Diencephalon (tissue), 1 donor: Measurements from ENCODE around the gene VPS50. TPM values are rescaled to one million over a fixed set of nuclear protein-coding genes. Genes with fewer than 3 reads are reported as not detected.

Source experiments
- total RNA-seq: library from RNA; depleted of rRNA; stranded (reverse); fragments of >200 nt; gene quantifications from one replicate; pipeline ENCODE4 v1.2.3, GENCODE V29; 2014

The VPS50 gene, protein sequence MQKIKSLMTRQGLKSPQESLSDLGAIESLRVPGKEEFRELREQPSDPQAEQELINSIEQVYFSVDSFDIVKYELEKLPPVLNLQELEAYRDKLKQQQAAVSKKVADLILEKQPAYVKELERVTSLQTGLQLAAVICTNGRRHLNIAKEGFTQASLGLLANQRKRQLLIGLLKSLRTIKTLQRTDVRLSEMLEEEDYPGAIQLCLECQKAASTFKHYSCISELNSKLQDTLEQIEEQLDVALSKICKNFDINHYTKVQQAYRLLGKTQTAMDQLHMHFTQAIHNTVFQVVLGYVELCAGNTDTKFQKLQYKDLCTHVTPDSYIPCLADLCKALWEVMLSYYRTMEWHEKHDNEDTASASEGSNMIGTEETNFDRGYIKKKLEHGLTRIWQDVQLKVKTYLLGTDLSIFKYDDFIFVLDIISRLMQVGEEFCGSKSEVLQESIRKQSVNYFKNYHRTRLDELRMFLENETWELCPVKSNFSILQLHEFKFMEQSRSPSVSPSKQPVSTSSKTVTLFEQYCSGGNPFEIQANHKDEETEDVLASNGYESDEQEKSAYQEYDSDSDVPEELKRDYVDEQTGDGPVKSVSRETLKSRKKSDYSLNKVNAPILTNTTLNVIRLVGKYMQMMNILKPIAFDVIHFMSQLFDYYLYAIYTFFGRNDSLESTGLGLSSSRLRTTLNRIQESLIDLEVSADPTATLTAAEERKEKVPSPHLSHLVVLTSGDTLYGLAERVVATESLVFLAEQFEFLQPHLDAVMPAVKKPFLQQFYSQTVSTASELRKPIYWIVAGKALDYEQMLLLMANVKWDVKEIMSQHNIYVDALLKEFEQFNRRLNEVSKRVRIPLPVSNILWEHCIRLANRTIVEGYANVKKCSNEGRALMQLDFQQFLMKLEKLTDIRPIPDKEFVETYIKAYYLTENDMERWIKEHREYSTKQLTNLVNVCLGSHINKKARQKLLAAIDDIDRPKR
- total RNA-seq = 98.5 TPM

DNA sequence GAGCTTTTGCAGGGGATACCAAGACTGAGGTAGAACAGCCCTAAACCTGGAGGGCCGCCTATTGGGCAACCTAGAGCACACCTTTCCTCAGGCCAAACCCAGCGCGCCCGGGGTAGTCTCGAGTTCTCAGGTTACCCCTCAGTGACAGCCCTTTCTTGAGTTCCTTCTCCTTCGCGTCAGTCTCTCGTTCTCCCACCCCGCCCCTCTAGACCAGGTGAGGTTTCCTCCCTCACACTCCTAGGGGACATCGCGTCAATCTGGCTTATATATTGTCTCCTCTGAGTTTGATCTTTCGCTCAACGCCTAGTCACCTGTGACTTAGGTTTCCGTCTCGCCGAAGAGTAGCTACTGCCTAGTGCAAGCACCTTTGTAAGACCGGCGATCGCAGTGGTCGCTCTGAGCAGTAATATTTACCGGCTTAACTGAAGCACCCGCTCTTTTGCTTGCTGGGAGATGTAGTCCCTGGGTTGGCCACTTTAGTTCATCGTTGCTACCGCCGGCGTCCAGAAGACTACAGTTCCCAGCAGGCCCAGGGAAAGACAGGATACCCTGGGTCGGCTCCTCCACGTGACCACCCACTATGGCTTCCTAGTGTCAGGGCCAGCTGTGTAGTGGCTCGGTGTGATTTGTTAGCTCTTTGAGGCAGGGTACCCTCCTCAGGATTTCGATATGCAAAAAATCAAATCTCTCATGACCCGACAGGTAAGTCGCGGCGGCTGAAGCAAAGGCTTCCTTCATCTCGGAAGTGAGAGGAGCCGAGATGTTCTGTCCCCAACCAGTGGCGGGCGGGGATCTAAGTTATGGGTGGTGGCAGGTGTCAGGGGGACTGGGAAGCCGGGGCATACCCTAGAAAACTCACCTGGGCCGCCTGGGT, at the start of gene VPS50:
TSS of gene VPS50 (plus strand) at position 568 of the 874 bp plus-strand sequence. CDS start at position 670, 102 bp downstream.

DNA sequence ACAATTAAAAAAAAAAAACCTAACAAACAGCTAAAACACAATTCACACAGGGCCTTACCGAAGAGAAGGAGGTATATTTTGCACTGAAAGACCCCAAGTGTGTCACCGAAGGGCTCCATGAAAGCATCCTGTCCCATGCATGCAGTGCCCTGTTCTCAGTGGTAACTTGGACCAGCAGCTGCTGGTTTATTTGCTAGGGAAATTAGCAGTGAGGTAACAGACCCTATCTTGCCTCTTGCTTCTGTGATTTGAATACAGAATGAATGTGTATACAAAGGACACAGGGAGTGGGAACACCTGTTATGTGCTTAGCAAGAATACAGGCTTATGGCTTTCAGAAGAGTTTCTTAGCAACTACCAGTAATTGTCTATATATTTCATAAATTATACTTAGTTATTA, 5.9 kb upstream of the VPS50 start, which contains the start of gene HEPACAM2:
TSS of gene HEPACAM2 (minus strand) at position 160 of the 400 bp plus-strand sequence.

Other genes with a start within 250 kb of the VPS50 start
- 3.2 TPM for gene SAMD9, start 114.4 kb upstream of the VPS50 start, total RNA-seq
- gene SAMD9L, start 84.0 kb upstream of the VPS50 start, total RNA-seq = 4.4 TPM
- gene HEPACAM2, start 5.9 kb upstream of the VPS50 start, total RNA-seq = 0.23 TPM